ENCODE data around the gene CTSD. TPM values are rescaled to one million over a fixed set of nuclear protein-coding genes. Genes with fewer than 3 reads are reported as not detected.
A peak's percentile ranks its signal among the peaks of the same experiment; 100 is the strongest.

CTSD gene
- total RNA-seq, 3 donors from 2014 or later (not counting 1 experiment from before 2014, with no cell fraction given): 388 to 446 (median 415) TPM

DNA sequence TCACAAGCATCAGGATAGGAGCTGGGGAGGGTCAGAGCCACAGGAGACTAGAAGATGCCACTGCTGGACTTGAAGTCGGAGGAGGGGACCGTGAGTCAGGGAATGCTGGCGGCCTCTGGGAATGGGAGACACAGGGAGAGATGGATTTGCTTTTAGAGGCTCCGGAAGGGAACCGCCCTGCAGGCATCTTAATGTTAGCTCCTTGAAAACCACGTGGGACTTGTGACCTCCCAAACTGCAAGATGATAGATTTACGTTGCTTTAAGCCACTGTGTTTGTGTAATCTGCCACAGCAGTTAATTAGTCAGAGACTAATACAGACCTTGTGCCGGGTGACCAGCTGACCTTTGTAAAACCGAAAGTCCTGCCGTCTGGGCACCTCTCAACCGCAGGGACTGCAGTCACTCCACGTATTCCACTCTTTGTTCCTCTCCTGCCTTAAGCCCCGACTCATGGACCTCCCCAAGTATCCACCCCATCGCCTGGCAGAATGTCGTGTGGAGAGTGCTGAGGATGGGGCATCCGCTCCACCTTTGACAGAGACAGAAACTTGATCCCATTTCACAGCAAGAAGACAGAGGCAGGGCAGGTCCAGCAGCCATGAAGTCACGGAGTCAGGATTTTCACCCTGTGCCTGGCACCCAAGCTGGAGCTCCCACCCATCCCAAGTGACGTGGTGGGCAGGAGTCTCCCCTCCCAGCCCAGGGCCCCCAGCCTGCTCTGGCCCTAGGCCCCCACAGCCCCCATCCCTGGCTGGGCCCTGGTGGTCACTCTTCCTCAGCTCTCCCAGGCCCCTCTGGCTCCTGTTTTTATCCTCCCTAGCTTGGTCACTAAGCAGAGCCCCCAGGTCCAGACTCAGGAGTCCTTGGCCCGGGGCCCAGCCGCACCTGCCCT, 19.4 kb upstream of the CTSD start:
- TF ChIP-seq, protein P1, sequence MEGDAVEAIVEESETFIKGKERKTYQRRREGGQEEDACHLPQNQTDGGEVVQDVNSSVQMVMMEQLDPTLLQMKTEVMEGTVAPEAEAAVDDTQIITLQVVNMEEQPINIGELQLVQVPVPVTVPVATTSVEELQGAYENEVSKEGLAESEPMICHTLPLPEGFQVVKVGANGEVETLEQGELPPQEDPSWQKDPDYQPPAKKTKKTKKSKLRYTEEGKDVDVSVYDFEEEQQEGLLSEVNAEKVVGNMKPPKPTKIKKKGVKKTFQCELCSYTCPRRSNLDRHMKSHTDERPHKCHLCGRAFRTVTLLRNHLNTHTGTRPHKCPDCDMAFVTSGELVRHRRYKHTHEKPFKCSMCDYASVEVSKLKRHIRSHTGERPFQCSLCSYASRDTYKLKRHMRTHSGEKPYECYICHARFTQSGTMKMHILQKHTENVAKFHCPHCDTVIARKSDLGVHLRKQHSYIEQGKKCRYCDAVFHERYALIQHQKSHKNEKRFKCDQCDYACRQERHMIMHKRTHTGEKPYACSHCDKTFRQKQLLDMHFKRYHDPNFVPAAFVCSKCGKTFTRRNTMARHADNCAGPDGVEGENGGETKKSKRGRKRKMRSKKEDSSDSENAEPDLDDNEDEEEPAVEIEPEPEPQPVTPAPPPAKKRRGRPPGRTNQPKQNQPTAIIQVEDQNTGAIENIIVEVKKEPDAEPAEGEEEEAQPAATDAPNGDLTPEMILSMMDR (IDR thresholded peaks at IDR 0.05): no peak
- H3K27me3 ChIP-seq (ENCODE audit: control insufficient read depth, insufficient read depth, low read length): no peaks in the 10 kb centered on the region
- H3K9me3 Mint-ChIP-seq: no peaks in the 10 kb centered on the region
- no peaks in the 10 kb centered on the region for H3K36me3 ChIP-seq (ENCODE audit: control insufficient read depth, insufficient read depth, low read length)
- H3K4me3 ChIP-seq (ENCODE audit: low read length): no peak overlapping the region
- H3K27me3 Mint-ChIP-seq (ENCODE audit: low read depth in 2 of 2): peaks cover 0 to 3% of the 10 kb centered on the region in 2 donors
- no peaks in the 10 kb centered on the region for H3K36me3 Mint-ChIP-seq
- 93% methylated on average over 20 of the region's 20 CpGs for WGBS (ENCODE audit: insufficient coverage)
- H3K9me3 ChIP-seq (ENCODE audit: control insufficient read depth, insufficient read depth, low read length): no peaks in the 10 kb centered on the region
- DNase-seq (no peak), ATAC-seq (peak in 1 of 3 donors; percentile 15)
- H3K4me1 Mint-ChIP-seq: peaks cover 34 to 50% of the 10 kb centered on the region in 2 donors
- intact Hi-C loops (cut with micrococcal nuclease): no loop called here
- peak overlapping the region in 1 of 2 donors; percentile 73 for H3K27ac Mint-ChIP-seq
- H3K4me1 ChIP-seq (ENCODE audit: control insufficient read depth, insufficient read depth, low read length): peaks cover 54% of the 10 kb centered on the region
- H3K4me3 Mint-ChIP-seq: no peak overlapping the region
- peak overlapping the region; percentile 14 for H3K27ac ChIP-seq (ENCODE audit: low read length)

DNA sequence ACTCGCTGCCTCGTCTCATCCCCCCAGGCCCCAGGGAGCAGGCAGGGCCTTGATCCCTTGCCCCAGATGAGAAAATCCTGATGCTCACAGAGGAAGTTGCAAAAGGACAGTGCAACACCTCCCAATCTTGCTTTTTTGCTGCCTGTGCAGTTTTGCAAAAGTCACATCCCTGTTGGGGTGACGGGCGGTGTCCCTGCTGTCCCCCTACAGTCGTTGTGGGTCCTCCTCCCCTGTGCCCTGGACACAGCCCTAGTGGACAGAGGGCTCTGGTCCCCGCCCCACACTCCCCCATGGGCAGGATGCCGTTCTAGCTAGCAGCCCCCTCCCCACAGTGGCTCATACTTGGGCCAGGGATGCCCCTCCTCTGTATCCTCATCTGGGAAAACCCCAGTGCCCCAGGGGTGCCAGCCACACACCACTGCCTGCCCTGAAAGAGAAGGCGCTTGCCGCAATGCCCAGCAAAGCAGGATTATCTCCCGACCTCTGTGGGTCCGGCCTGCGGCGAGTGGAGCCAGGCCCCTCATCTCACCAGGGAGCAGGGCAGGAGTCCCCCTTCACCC, 18.4 kb upstream of the CTSD start:
- 83% methylated on average over 13 of the region's 13 CpGs for WGBS (ENCODE audit: insufficient coverage)
- Mint-ChIP-seq H3K36me3 (no peaks in the 10 kb centered on the region), H3K27ac (peak overlapping the region in 1 of 2 donors; percentile 73), H3K4me1 (peaks cover 34 to 50% of the 10 kb centered on the region in 2 donors), H3K4me3 (no peak overlapping the region), H3K9me3 (no peaks in the 10 kb centered on the region), H3K27me3 (ENCODE audit: low read depth in 2 of 2) (no peaks in the 10 kb centered on the region)
- DNase-seq (no peak), ATAC-seq (no peak)
- intact Hi-C loops (cut with micrococcal nuclease): no loop called here
- Histone ChIP-seq H3K9me3 (ENCODE audit: control insufficient read depth, insufficient read depth, low read length) (no peaks in the 10 kb centered on the region), H3K27ac (ENCODE audit: low read length) (peak overlapping the region; percentile 14), H3K36me3 (ENCODE audit: control insufficient read depth, insufficient read depth, low read length) (no peaks in the 10 kb centered on the region), H3K4me3 (ENCODE audit: low read length) (no peak overlapping the region), H3K27me3 (ENCODE audit: control insufficient read depth, insufficient read depth, low read length) (no peaks in the 10 kb centered on the region), H3K4me1 (ENCODE audit: control insufficient read depth, insufficient read depth, low read length) (peaks cover 62% of the 10 kb centered on the region)
- TF ChIP-seq, protein P1 (IDR thresholded peaks at IDR 0.05): no peak

DNA sequence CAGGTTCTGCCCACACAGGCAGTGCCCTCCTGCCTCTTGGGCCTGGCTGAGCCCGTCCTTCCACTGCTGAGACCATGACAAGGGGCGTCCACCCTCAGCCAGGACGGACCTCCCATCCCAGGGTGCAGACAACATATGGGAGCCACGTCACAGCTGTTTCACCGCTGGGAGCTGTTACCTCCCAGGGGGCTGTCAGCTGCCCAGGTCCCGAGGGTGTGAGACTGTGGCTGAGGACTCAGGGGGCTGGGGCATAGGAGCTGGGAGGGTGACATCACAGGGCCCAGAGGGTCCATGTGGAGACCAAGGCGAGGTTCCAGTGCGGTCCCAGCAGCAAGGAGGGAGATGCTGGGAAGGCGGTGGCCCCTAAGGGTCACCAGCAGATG, 17.9 kb upstream of the CTSD start:
- H3K36me3 ChIP-seq (ENCODE audit: control insufficient read depth, insufficient read depth, low read length): no peaks in the 10 kb centered on the region
- 75% methylated on average over 9 of the region's 9 CpGs for WGBS (ENCODE audit: insufficient coverage)
- H3K4me3 ChIP-seq (ENCODE audit: low read length): no peak overlapping the region
- no peaks in the 10 kb centered on the region for H3K27me3 ChIP-seq (ENCODE audit: control insufficient read depth, insufficient read depth, low read length)
- H3K4me1 ChIP-seq (ENCODE audit: control insufficient read depth, insufficient read depth, low read length): peaks cover 62% of the 10 kb centered on the region
- intact Hi-C loops (cut with micrococcal nuclease): no loop called here
- H3K4me3 Mint-ChIP-seq: peak overlapping the region; percentile 63
- H3K27ac Mint-ChIP-seq: peak overlapping the region; percentile 29 to 73
- H3K9me3 ChIP-seq (ENCODE audit: control insufficient read depth, insufficient read depth, low read length): no peaks in the 10 kb centered on the region
- TF ChIP-seq, protein P1 (IDR thresholded peaks at IDR 0.05): no peak
- H3K27ac ChIP-seq (ENCODE audit: low read length): peak overlapping the region; percentile 20
- ATAC-seq (peak in 2 of 3 donors; percentile 21 to 23), DNase-seq (no peak)
- no peaks in the 10 kb centered on the region for H3K27me3 Mint-ChIP-seq (ENCODE audit: low read depth in 2 of 2)
- H3K9me3 Mint-ChIP-seq: no peaks in the 10 kb centered on the region
- no peaks in the 10 kb centered on the region for H3K36me3 Mint-ChIP-seq
- peaks cover 34 to 50% of the 10 kb centered on the region in 2 donors for H3K4me1 Mint-ChIP-seq

All from natural killer cell (primary cell).